GM23338 (cell line): ENCODE measurements around the gene TST. TPM values are rescaled to one million over a fixed set of nuclear protein-coding genes. Genes with fewer than 3 reads are reported as not detected.

Experiments used
- ATAC-seq: fragments of 200-7000 bp; cut with Tn5 transposase; 3 replicates; pipeline ENCODE4 v1.9.1; 2020
- DNase-seq: peaks from one replicate; pipeline ENCODE4 v3.0.0-alpha.2; 2015; ENCODE audit warnings: low spot score
- H2AFZ ChIP-seq: fragments of 200-600 bp; sonication (generic); 2 replicates; pipeline ENCODE4 v1.8.0; 2016; ENCODE audit warnings: antibody characterized with exemption, mild to moderate bottlenecking, moderate library complexity
- H3F3A ChIP-seq: fragments of 200-600 bp; sonication (generic); replicated peaks from 2 replicates; pipeline ENCODE4 v1.8.0; 2017; ENCODE audit warnings: antibody characterized with exemption, mixed run types, low read depth
- H3K27ac ChIP-seq: fragments of 200-600 bp; sonication (generic); 2 replicates; pipeline ENCODE4 v1.6.1; 2016; ENCODE audit warnings: low read depth
- H3K27me3 ChIP-seq: fragments of 200-600 bp; sonication (generic); 2 replicates; pipeline ENCODE4 v1.8.0; 2016; ENCODE audit warnings: mild to moderate bottlenecking, mixed run types, moderate library complexity; ENCODE audit not compliant: insufficient read depth
- H3K36me3 ChIP-seq: fragments of 200-600 bp; sonication (generic); 2 replicates; pipeline ENCODE4 v1.8.0; 2016; ENCODE audit warnings: mild to moderate bottlenecking; ENCODE audit not compliant: insufficient read depth
- H3K4me1 ChIP-seq: fragments of 200-600 bp; sonication (generic); 2 replicates; pipeline ENCODE4 v1.8.0; 2016; ENCODE audit warnings: mild to moderate bottlenecking, moderate library complexity; ENCODE audit not compliant: insufficient read depth
- H3K4me2 ChIP-seq: fragments of 200-600 bp; sonication (generic); 2 replicates; pipeline ENCODE4 v1.7.1; 2017; ENCODE audit warnings: mixed run types
- H3K4me3 ChIP-seq: fragments of 200-600 bp; sonication (generic); 2 replicates; pipeline ENCODE4 v1.6.1; 2016; ENCODE audit warnings: mixed run types
- H3K79me2 ChIP-seq: fragments of 200-600 bp; sonication (generic); replicated peaks from 2 replicates; pipeline ENCODE4 v1.8.0; 2017; ENCODE audit warnings: mild to moderate bottlenecking; ENCODE audit not compliant: insufficient read depth
- H3K9me2 ChIP-seq: fragments of 200-600 bp; sonication (generic); 2 replicates; pipeline ENCODE4 v1.8.0; 2017; ENCODE audit not compliant: insufficient read depth
- H4K20me1 ChIP-seq: fragments of 200-600 bp; sonication (generic); replicated peaks from 2 replicates; pipeline ENCODE4 v1.8.0; 2017; ENCODE audit warnings: mild to moderate bottlenecking; ENCODE audit not compliant: insufficient read depth
- H3K27ac Mint-ChIP-seq: 2 replicates; pipeline ENCODE4 v1.8.0; 2020; ENCODE audit warnings: inconsistent platforms, mild to moderate bottlenecking, moderate library complexity, mixed read lengths
- H3K27me3 Mint-ChIP-seq: 3 replicates; pipeline ENCODE4 v1.8.0; 2022; ENCODE audit warnings: low read depth, mild to moderate bottlenecking, moderate library complexity, mixed read lengths, inconsistent platforms; ENCODE audit not compliant: insufficient read depth, poor library complexity
- H3K36me3 Mint-ChIP-seq: 3 replicates; pipeline ENCODE4 v1.8.0; 2021; ENCODE audit warnings: low read depth, mild to moderate bottlenecking, inconsistent platforms, moderate library complexity, mixed read lengths
- H3K4me1 Mint-ChIP-seq: 3 replicates; pipeline ENCODE4 v1.8.0; 2020; ENCODE audit warnings: mild to moderate bottlenecking, inconsistent platforms, mixed read lengths
- H3K4me3 Mint-ChIP-seq: 3 replicates; pipeline ENCODE4 v1.8.0; 2021; ENCODE audit warnings: moderate library complexity, mild to moderate bottlenecking, inconsistent platforms, mixed read lengths
- H3K9me3 Mint-ChIP-seq: 3 replicates; pipeline ENCODE4 v1.8.0; 2020; ENCODE audit warnings: moderate library complexity, mild to moderate bottlenecking, inconsistent platforms, mixed read lengths
- CREB1 ChIP-seq: fragments of 250-450 bp; sonication (Bioruptor Pico); IDR thresholded peaks from 2 replicates; pipeline ENCODE4 v1.5.0; 2020; ENCODE audit warnings: low read depth, mild to moderate bottlenecking, moderate library complexity
- ETS1 ChIP-seq: IDR thresholded peaks from 2 replicates; pipeline ENCODE4 v1.6.1; 2016; ENCODE audit warnings: antibody characterized with exemption
- JUNB ChIP-seq: IDR thresholded peaks from one replicate; pipeline ENCODE4 v1.6.1; 2016; ENCODE audit warnings: antibody characterized with exemption; ENCODE audit not compliant: unreplicated experiment
- POLR2AphosphoS5 ChIP-seq: IDR thresholded peaks from 2 replicates; pipeline ENCODE4 v1.6.1; 2016; ENCODE audit warnings: antibody characterized with exemption, low read depth
- ZNF114 ChIP-seq: fragments of 250-450 bp; sonication (Bioruptor Pico); IDR thresholded peaks from 2 replicates; pipeline ENCODE4 v1.5.0; 2020; ENCODE audit warnings: mild to moderate bottlenecking, moderate library complexity
- ZNF462 ChIP-seq: fragments of 250-450 bp; sonication (Bioruptor Pico); IDR thresholded peaks from 2 replicates; pipeline ENCODE4 v1.5.0; 2020; ENCODE audit warnings: mild to moderate bottlenecking, moderate library complexity
- polyA plus RNA-seq: library from polyadenylated mRNA; unstranded; fragments of >200 nt; fragmentation: Nextera tagmentation; extraction: Ambion mirVana; gene quantifications from 2 replicates; pipeline ENCODE4 v1.2.1, GENCODE V29; 2016
- total RNA-seq: library from RNA; depleted of rRNA; stranded (reverse); fragments of >200 nt; shearing (Covaris generic); gene quantifications from 2 replicates; pipeline ENCODE4 v1.2.3, GENCODE V29; 2014

Gene TST
- total and polyA plus RNA-seq, 2 experiments from 2014 or later = 14.6 to 32.7 TPM

GRCh38 chr22:37043828-37044538 is 24.7 kb upstream of the TST start (continued):
- TF ChIP-seq ZNF462 (CRISPR knock-in tag) = no peak
- TF ChIP-seq CREB1 (CRISPR knock-in tag) = no peak
- TF ChIP-seq ZNF114 (CRISPR knock-in tag) = no peak
- no peak for TF ChIP-seq JUNB
- TF ChIP-seq ETS1 = no peak
- TF ChIP-seq POLR2AphosphoS5 = no peak

- Histone ChIP-seq H3K4me2 (no peak overlapping the region), H3F3A (no peaks in the 10 kb centered on the region), H3K36me3 (no peaks in the 10 kb centered on the region), H4K20me1 (no peaks in the 10 kb centered on the region), H3K27me3 (no peaks in the 10 kb centered on the region), H2AFZ (no peak overlapping the region), H3K9me2 (no peaks in the 10 kb centered on the region), H3K4me1 (no peaks in the 10 kb centered on the region; the same call in 1 of the 2 replicates), H3K79me2 (no peaks in the 10 kb centered on the region), H3K4me3 (no peak overlapping the region), H3K27ac (no peak overlapping the region)
- TF ChIP-seq ZNF114 (CRISPR knock-in tag) = no peak
- DNase-seq = no peak
- H3K36me3 Mint-ChIP-seq = no peaks in the 10 kb centered on the region
- ATAC-seq = no peak
- H3K4me1 Mint-ChIP-seq = peaks cover 19% of the 10 kb centered on the region
- H3K9me3 Mint-ChIP-seq = no peaks in the 10 kb centered on the region; the same call in 2 of the 3 replicates
- H3K27ac Mint-ChIP-seq = no peak overlapping the region
- H3K27me3 Mint-ChIP-seq = peaks cover 6% of the 10 kb centered on the region
- H3K4me3 Mint-ChIP-seq = no peak overlapping the region
Observed at GRCh38 chr22:37043209-37043827, 24.1 kb upstream of the TST start.
